Measurements from ENCODE around the gene AIG1. TPM values are rescaled to one million over a fixed set of nuclear protein-coding genes. Genes with fewer than 3 reads are reported as not detected.

Gene AIG1
- total RNA-seq, 1 experiment from 2014 or later: 51.1 TPM

- TF ChIP-seq ZBTB33 (IDR thresholded peaks at IDR 0.05; ENCODE audit: extremely low read depth, insufficient replicate concordance, low read length) (no peak), SP1 (IDR thresholded peaks at IDR 0.05; ENCODE audit: low read depth) (no peak), CBX3 (IDR thresholded peaks at IDR 0.05; ENCODE audit: low read depth) (no peak), CTCF (IDR thresholded peaks at IDR 0.05 in 2 of 3, conservative IDR thresholded peaks at IDR 0.05 in 1 of 3; ENCODE audit: borderline replicate concordance in 1 of 3, insufficient read depth in 1 of 3, low read depth in 2 of 3, low read length in 2 of 3) (no peak), JUND (IDR thresholded peaks at IDR 0.05) (no peak), RAD21 (IDR thresholded peaks at IDR 0.05; ENCODE audit: low read depth) (no peak), SRF (IDR thresholded peaks at IDR 0.05; ENCODE audit: low read depth) (no peak), MAX (IDR thresholded peaks at IDR 0.05) (no peak), ZNF274 (IDR thresholded peaks at IDR 0.05; ENCODE audit: low read depth, low read length) (no peak)
Measured at GRCh38 chr6:143361536-143362191, 301.0 kb downstream of the AIG1 start (continued).

GRCh38 chr6:143362192-143362558, 301.5 kb downstream of the AIG1 start:
- H3K27me3 ChIP-seq (ENCODE audit: insufficient read depth, low read length): no peaks in the 10 kb centered on the region
- POLR2A ChIA-PET: no interaction called here
- no peaks in the 10 kb centered on the region for H3K4me1 ChIP-seq (ENCODE audit: control insufficient read depth in 1 of 2, insufficient read depth in 2 of 2, low read length in 2 of 2)
- H3K4me2 ChIP-seq (ENCODE audit: low read length): no peak overlapping the region
- CTCF ChIA-PET: no interaction called here
- BruUV-seq (replicated peaks): no TSS peak
- ATAC-seq: no peak
- no peaks in the 10 kb centered on the region for H3K9me2 ChIP-seq (ENCODE audit: insufficient read depth)
- TF ChIP-seq SRF (IDR thresholded peaks at IDR 0.05; ENCODE audit: low read depth) (no peak), ZFX (IDR thresholded peaks at IDR 0.05) (no peak), EZH2 (IDR thresholded peaks at IDR 0.05) (no peak), CBX3 (IDR thresholded peaks at IDR 0.05; ENCODE audit: low read depth) (no peak), YY1 (IDR thresholded peaks at IDR 0.05; ENCODE audit: extremely low read depth, insufficient replicate concordance, low read depth, low read length) (no peak), FOSL1 (IDR thresholded peaks at IDR 0.05; ENCODE audit: low read depth) (no peak), RAD21 (IDR thresholded peaks at IDR 0.05; ENCODE audit: low read depth) (no peak)
- H3K79me2 ChIP-seq (ENCODE audit: insufficient read depth, low read length): no peaks in the 10 kb centered on the region
- DNase-seq (ENCODE audit: low read depth, low spot score): no peak
- no peak overlapping the region for H3K27ac ChIP-seq (ENCODE audit: low read depth, low read length)
- no peak overlapping the region for H3K9ac ChIP-seq (ENCODE audit: low read length)
- H4K20me1 ChIP-seq (ENCODE audit: insufficient read depth): no peaks in the 10 kb centered on the region
- no peak overlapping the region for H3K4me3 ChIP-seq (replicated peaks in 1 of 2; ENCODE audit: low read depth in 1 of 2, low read length in 2 of 2)
- no peaks in the 10 kb centered on the region for H3K36me3 ChIP-seq (ENCODE audit: control insufficient read depth in 1 of 2, insufficient read depth in 2 of 2, low read length in 2 of 2)
- no peaks in the 10 kb centered on the region for H3K9me3 ChIP-seq (ENCODE audit: control insufficient read depth in 1 of 2, insufficient read depth in 1 of 2, low read depth in 1 of 2, low read length in 2 of 2)
- RAD21 ChIA-PET (ENCODE audit: low non-redundant PET in 1 of 2, low total read pairs in 2 of 2, uncharacterized antibody in 2 of 2, unreplicated experiment in 2 of 2): no interaction called here
- no peak overlapping the region for H2AFZ ChIP-seq (ENCODE audit: low read depth, low read length, poor library complexity, severe bottlenecking)
- intact Hi-C loops (cut with micrococcal nuclease): no loop called here
